ENCODE measurements around the gene WRNIP1.

- TF ChIP-seq CTCF (conservative IDR thresholded peaks at IDR 0.05; ENCODE audit: low read depth, low read length) (no peak), BHLHE40 (IDR thresholded peaks at IDR 0.05; ENCODE audit: low read depth, low read length) (no peak), MXI1 (IDR thresholded peaks at IDR 0.05; ENCODE audit: borderline replicate concordance, low read depth, low read length) (no peak), SMC3 (IDR thresholded peaks at IDR 0.05; ENCODE audit: low read depth, low read length) (no peak), POLR2A (IDR thresholded peaks at IDR 0.05; ENCODE audit: low read depth, low read length) (no peak), RAD21 (IDR thresholded peaks at IDR 0.05; ENCODE audit: low read length) (no peak), RCOR1 (IDR thresholded peaks at IDR 0.05; ENCODE audit: insufficient replicate concordance, low read length) (no peak), RFX5 (IDR thresholded peaks at IDR 0.05; ENCODE audit: low read depth, low read length) (no peak), CEBPB (IDR thresholded peaks at IDR 0.05; ENCODE audit: low read depth, low read length) (no peak), ELK1 (IDR thresholded peaks at IDR 0.05; ENCODE audit: borderline replicate concordance, low read depth, low read length) (no peak)
Measured at GRCh38 chr6:2730353-2731107, 34.7 kb upstream of the WRNIP1 start.

Measured in IMR-90 (cell line).